Ovary (tissue), 9 donors: ENCODE data around the gene DOK6. TPM values are rescaled to one million over a fixed set of nuclear protein-coding genes. Genes with fewer than 3 reads are reported as not detected.

Experiments used
- DNase-seq, 5 donors: peaks; one replicate each; pipeline ENCODE4 v3.0.0-alpha.2; 2019 to 2020
- H3K27ac ChIP-seq, 2 donors: fragments of 200-600 bp; one replicate each; pipeline versions ENCODE4 v1.5.1 to v1.8.0; 2019 to 2022
- H3K27me3 ChIP-seq: fragments of 200-600 bp; one replicate; pipeline ENCODE4 v1.8.0; 2022
- H3K36me3 ChIP-seq: fragments of 200-600 bp; sonication (generic); one replicate; pipeline ENCODE4 v1.5.1; 2019
- H3K4me1 ChIP-seq: one replicate; pipeline ENCODE4 v1.8.1; 2013; ENCODE audit warnings: mild to moderate bottlenecking, moderate library complexity; ENCODE audit not compliant: insufficient read depth
- H3K4me3 ChIP-seq: fragments of 200-600 bp; sonication (generic); one replicate; pipeline ENCODE4 v1.5.1; 2017
- H3K9me3 ChIP-seq, 2 donors: fragments of 200-600 bp in 1 of 2; sonication (generic) in 1 of 2; one replicate each; pipeline versions ENCODE4 v1.5.1 to v1.8.1; 2013 to 2019; ENCODE audit warnings: mild to moderate bottlenecking in 1 of 2, moderate library complexity in 1 of 2
- EP300 ChIP-seq: sonication (generic); formaldehyde crosslinking; IDR thresholded peaks from one replicate; pipeline ENCODE4 v1.6.1; 2017; ENCODE audit warnings: antibody characterized with exemption
- POLR2A ChIP-seq: fragments of 450-650 bp; IDR thresholded peaks from one replicate; pipeline ENCODE4 v1.6.1; 2017; ENCODE audit warnings: antibody characterized with exemption, mild to moderate bottlenecking, moderate library complexity
- WGBS, 3 donors: extraction: QIAGEN DNeasy Blood & Tissue Kit in 1 of 3; methylation state at CpG; one replicate each; pipeline versions ENCODE4 v1.1.5 to v1.1.7; 2013 to 2017; 5-methylcytosine and 5-hydroxymethylcytosine counted together
- intact Hi-C, 4 donors: fragments of 100-400 bp; cut with DNase I; formaldehyde crosslinking; loops; one replicate each; pipeline versions ENCODE4 v1.11.0 to v1.15.1; 2022 to 2023
- polyA plus RNA-seq, 2 donors: library from polyadenylated mRNA; stranded (reverse); fragments of 200-250 nt in 1 of 2; fragments of 350-450 nt in 1 of 2; fragmentation: Illumina TruSeq in 1 of 2; extraction: RNeasy Lipid Tissue Mini Kit (QIAGEN cat#74804) in 1 of 2; gene quantifications; one replicate each; pipeline ENCODE4 v1.2.3, GENCODE V29; 2013 to 2014
- total RNA-seq, 7 donors: library from RNA; depleted of rRNA in 2 of 7; stranded (reverse); fragments of >200 nt in 2 of 7; fragmentation: NEBNext Ultra II Directional in 3 of 7; extraction: Animal tissue kit (Norgen Biotek cat#: 25700) in 3 of 7; gene quantifications; one replicate each; pipeline versions ENCODE4 v1.1.0 to v1.2.4, GENCODE V29; 2016 to 2023
- TF ChIP-seq, protein P1 (sequence below), 3 donors: fragments of 450-650 bp in 2 of 3; fragments of 200-600 bp in 1 of 3; IDR thresholded peaks; one replicate each; pipeline versions ENCODE4 v1.5.1 to v1.8.0; 2016 to 2022; ENCODE audit warnings: antibody characterized with exemption in 3 of 3, mild to moderate bottlenecking in 1 of 3
- donor health status: DM: no; HTN: no; CAD: no; lungs with moderate emphysema.
- donor health status: DM: no; HTN: no; CAD: no.
- donor health status: Bipolar disorder and iron deficiency.
- donor health status: DM: yes; HTN: yes; CAD: no.
- donor health status: DM: no; HTN: no; CAD: no.
- donor health status: DM: yes; HTN: yes; CAD: no.

DOK6 gene
- total and polyA plus RNA-seq, 9 donors, result 1.3 to 4.4 (median 2.8) TPM

DNA sequence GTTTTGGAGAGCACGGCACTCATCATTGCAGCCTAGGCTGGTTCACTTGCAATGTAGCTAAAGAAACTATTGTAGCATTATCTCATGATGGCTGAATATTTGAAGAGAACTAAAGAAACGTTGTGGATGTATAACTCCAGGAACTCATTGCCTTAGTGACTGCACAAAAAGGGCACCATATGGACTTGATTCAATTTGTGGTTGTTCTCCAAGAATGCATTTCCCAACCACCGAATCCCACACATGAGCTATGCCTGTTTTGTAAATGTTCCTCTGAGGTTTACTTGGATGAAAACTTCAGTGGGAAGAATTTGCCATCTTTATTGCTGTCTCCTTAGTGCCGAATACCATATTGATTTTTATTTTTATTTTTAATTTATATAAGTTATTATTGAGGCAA, 43.5 kb downstream of the DOK6 start:
- no peak for DNase-seq
- Histone ChIP-seq H3K4me1 (no peaks in the 10 kb centered on the region), H3K9me3 (no peaks in the 10 kb centered on the region), H3K36me3 (no peaks in the 10 kb centered on the region), H3K27me3 (no peaks in the 10 kb centered on the region), H3K4me3 (no peak overlapping the region), H3K27ac (no peak overlapping the region)
- no peak for TF ChIP-seq EP300
- TF ChIP-seq, protein P1, sequence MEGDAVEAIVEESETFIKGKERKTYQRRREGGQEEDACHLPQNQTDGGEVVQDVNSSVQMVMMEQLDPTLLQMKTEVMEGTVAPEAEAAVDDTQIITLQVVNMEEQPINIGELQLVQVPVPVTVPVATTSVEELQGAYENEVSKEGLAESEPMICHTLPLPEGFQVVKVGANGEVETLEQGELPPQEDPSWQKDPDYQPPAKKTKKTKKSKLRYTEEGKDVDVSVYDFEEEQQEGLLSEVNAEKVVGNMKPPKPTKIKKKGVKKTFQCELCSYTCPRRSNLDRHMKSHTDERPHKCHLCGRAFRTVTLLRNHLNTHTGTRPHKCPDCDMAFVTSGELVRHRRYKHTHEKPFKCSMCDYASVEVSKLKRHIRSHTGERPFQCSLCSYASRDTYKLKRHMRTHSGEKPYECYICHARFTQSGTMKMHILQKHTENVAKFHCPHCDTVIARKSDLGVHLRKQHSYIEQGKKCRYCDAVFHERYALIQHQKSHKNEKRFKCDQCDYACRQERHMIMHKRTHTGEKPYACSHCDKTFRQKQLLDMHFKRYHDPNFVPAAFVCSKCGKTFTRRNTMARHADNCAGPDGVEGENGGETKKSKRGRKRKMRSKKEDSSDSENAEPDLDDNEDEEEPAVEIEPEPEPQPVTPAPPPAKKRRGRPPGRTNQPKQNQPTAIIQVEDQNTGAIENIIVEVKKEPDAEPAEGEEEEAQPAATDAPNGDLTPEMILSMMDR (IDR thresholded peaks at IDR 0.05), result no peak
- TF ChIP-seq POLR2A, result no peak
- 83 to 91% (median 86%) methylated on average over 4 of the region's 4 CpGs for WGBS, 3 donors
- intact Hi-C loops, result no loop called here

- Histone ChIP-seq H3K4me1 (no peaks in the 10 kb centered on the region), H3K27ac (no peak overlapping the region), H3K27me3 (no peaks in the 10 kb centered on the region), H3K4me3 (no peak overlapping the region), H3K36me3 (no peaks in the 10 kb centered on the region), H3K9me3 (no peaks in the 10 kb centered on the region)
- TF ChIP-seq EP300 (no peak), POLR2A (no peak)
- TF ChIP-seq, protein P1 (IDR thresholded peaks at IDR 0.05), result no peak
- DNase-seq, result no peak
- WGBS, 3 donors, result 96 to 100% (median 100%) methylated on average over 1 of the region's 1 CpG
- intact Hi-C loops, result no loop called here
Measured at GRCh38 chr18:69447886-69448285, 47.2 kb downstream of the DOK6 start.

DNA sequence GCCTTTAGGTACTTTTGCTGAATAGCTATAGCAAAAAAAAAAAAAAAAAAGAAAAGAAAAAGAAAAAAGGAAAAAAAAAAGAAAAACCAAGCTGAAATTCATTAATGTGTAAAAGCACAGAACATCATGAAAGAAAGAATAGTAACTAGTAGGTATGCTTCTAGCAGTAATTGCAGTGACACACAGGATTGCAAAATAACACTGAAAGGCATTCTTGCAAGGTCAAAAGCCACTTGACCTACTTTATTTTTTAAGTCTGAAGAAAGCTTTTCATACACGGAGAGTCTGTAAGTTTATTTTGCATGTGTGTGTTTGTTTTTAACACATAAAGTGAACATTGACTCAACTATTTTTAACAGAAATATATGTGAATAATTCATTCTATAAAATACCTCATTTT, 54.4 kb downstream of the DOK6 start:
- no peak for DNase-seq
- WGBS, 3 donors, result 55 to 64% (median 57%) methylated on average over 1 of the region's 1 CpG
- TF ChIP-seq POLR2A, result no peak
- TF ChIP-seq, protein P1 (IDR thresholded peaks at IDR 0.05), result no peak
- TF ChIP-seq EP300, result no peak
- no peak overlapping the region for H3K27ac ChIP-seq
- intact Hi-C loops, result no loop called here
- no peaks in the 10 kb centered on the region for H3K36me3 ChIP-seq
- H3K9me3 ChIP-seq, result no peaks in the 10 kb centered on the region
- H3K4me1 ChIP-seq, result no peaks in the 10 kb centered on the region
- no peak overlapping the region for H3K4me3 ChIP-seq
- H3K27me3 ChIP-seq, result no peaks in the 10 kb centered on the region

GRCh38 chr18:69469444-69469919, 68.8 kb downstream of the DOK6 start:
- H3K27me3 ChIP-seq, result no peaks in the 10 kb centered on the region
- no peak overlapping the region for H3K4me3 ChIP-seq
- intact Hi-C loops, result no loop called here
- no peak for DNase-seq
- TF ChIP-seq, protein P1 (IDR thresholded peaks at IDR 0.05), result no peak
- TF ChIP-seq EP300, result no peak
- no peak for TF ChIP-seq POLR2A
- H3K9me3 ChIP-seq, result no peaks in the 10 kb centered on the region
- H3K4me1 ChIP-seq, result no peaks in the 10 kb centered on the region
- no peak overlapping the region for H3K27ac ChIP-seq
- H3K36me3 ChIP-seq, result no peaks in the 10 kb centered on the region
- WGBS, 3 donors, result 93 to 95% (median 93%) methylated on average over 27 of the region's 27 CpGs
